ENCODE results near the gene PI4KA. TPM values are rescaled to one million over a fixed set of nuclear protein-coding genes. Genes with fewer than 3 reads are reported as not detected.
A peak's percentile ranks its signal among the peaks of the same experiment; 100 is the strongest.

Gene PI4KA
- total RNA-seq, 2 donors from 2014 or later = 72.1 to 96.0 TPM

- ATAC-seq (replicated peaks) = no peak
- Mint-ChIP-seq H3K36me3 (ENCODE audit: low read depth) (peaks cover 51% of the 10 kb centered on the region), H3K4me1 (peaks cover 6% of the 10 kb centered on the region), H3K27me3 (no peaks in the 10 kb centered on the region), H3K27ac (peak overlapping the region; percentile 47), H3K4me3 (no peak overlapping the region), H3K9me3 (no peaks in the 10 kb centered on the region)
Observed at GRCh38 chr22:20788627-20789344, 69.8 kb downstream of the PI4KA start.

DNA sequence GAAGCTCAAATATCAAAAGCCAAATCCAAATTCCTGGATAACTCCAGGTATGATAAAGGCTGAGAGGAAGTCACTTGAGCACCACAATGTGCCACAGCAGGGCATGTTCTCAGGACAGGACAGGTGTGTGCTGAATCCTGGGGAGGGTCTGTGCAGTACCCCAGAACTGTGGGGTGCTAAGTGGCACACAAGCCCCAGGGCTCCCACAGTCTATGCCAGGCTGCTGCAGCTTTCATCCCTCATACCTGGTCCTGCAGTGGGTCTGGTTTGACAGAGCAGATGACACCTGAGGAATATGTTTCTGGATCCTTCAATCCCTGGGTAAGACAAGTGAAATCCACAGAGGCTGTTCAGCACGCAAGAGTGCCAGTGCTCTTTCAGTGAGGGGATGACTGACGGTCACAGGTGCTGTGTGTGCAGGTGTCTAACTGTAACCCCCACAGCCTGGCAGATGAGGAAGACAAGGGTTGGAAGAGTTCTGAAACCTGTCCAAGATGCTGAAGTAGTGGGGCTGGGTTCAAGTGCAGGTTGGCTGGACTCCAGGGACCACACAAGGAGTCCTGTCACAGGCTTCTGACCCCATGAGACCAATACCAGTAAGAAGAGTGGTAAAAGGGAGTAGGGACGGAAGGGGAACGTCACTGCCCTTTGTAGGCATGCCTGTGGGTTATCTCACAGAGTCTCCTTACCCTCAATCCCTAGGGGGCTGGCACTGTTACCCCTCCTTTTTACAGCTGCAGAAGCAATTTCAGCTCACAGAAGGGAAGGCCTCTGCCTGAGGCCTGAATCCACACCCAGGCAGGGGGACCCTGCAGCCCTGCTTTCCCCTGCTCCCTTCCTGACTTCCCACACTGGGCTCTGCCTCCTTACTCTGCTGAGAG is 70.6 kb downstream of the PI4KA start:
- no peak for ATAC-seq (replicated peaks)
- Mint-ChIP-seq H3K4me3 (no peak overlapping the region), H3K36me3 (ENCODE audit: low read depth) (peaks cover 47% of the 10 kb centered on the region), H3K27ac (peak overlapping the region; percentile 47), H3K9me3 (no peaks in the 10 kb centered on the region), H3K4me1 (peaks cover 6% of the 10 kb centered on the region), H3K27me3 (no peaks in the 10 kb centered on the region)

- no peak overlapping the region for H3K27ac Mint-ChIP-seq
- no peaks in the 10 kb centered on the region for H3K27me3 Mint-ChIP-seq
- no peak overlapping the region for H3K4me3 Mint-ChIP-seq
- no peaks in the 10 kb centered on the region for H3K9me3 Mint-ChIP-seq
- H3K4me1 Mint-ChIP-seq = peaks cover 6% of the 10 kb centered on the region
- no peak for ATAC-seq (replicated peaks)
- H3K36me3 Mint-ChIP-seq (ENCODE audit: low read depth) = peaks cover 47% of the 10 kb centered on the region
Observed at GRCh38 chr22:20787223-20787622, 71.4 kb downstream of the PI4KA start.

- Mint-ChIP-seq H3K27ac (no peak overlapping the region), H3K27me3 (no peaks in the 10 kb centered on the region), H3K4me1 (peaks cover 10% of the 10 kb centered on the region), H3K9me3 (no peaks in the 10 kb centered on the region), H3K36me3 (ENCODE audit: low read depth) (peaks cover 46% of the 10 kb centered on the region), H3K4me3 (no peak overlapping the region)
- ATAC-seq (replicated peaks) = no peak
Observed at GRCh38 chr22:20786536-20786979, 72.1 kb downstream of the PI4KA start.

GRCh38 chr22:20786048-20786447 is 72.6 kb downstream of the PI4KA start:
- no peak overlapping the region for H3K27ac Mint-ChIP-seq
- no peaks in the 10 kb centered on the region for H3K27me3 Mint-ChIP-seq
- H3K9me3 Mint-ChIP-seq = no peaks in the 10 kb centered on the region
- no peak for ATAC-seq (replicated peaks)
- no peak overlapping the region for H3K4me3 Mint-ChIP-seq
- peaks cover 45% of the 10 kb centered on the region for H3K36me3 Mint-ChIP-seq (ENCODE audit: low read depth)
- H3K4me1 Mint-ChIP-seq = peaks cover 14% of the 10 kb centered on the region

GRCh38 chr22:20785415-20785814 is 73.2 kb downstream of the PI4KA start:
- Mint-ChIP-seq H3K27ac (no peak overlapping the region), H3K36me3 (ENCODE audit: low read depth) (peaks cover 39% of the 10 kb centered on the region), H3K27me3 (no peaks in the 10 kb centered on the region)

GRCh38 chr22:20783844-20784723 is 74.5 kb downstream of the PI4KA start:
- Mint-ChIP-seq H3K9me3 (no peaks in the 10 kb centered on the region), H3K4me3 (no peak overlapping the region), H3K4me1 (peaks cover 14% of the 10 kb centered on the region), H3K36me3 (ENCODE audit: low read depth) (peaks cover 44% of the 10 kb centered on the region), H3K27ac (peak overlapping the region; percentile 6), H3K27me3 (no peaks in the 10 kb centered on the region)
- no peak for ATAC-seq (replicated peaks)

More at GRCh38 chr22:20785415-20785814, 73.2 kb downstream of the PI4KA start:
- ATAC-seq (replicated peaks) = no peak
- Mint-ChIP-seq H3K4me3 (no peak overlapping the region), H3K9me3 (no peaks in the 10 kb centered on the region), H3K4me1 (peaks cover 14% of the 10 kb centered on the region)

DNA sequence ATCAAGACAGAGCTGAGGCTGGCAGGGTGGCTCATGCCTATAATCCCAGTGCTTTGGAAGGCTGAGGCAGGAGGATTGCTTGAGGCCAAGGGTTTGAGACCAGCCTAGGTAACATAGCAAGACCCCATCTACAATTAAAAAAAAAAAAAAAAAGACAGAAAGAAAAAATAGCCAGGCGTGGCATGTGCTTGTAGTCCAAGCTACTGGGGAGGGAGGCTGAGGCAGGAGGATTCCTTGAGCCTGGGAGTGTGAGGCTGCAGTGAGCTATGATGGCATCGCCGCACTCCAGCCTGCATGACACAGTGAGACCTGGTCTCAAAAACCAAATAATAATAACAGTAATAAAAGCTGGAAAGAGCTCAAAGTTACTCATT is 75.3 kb downstream of the PI4KA start:
- no peaks in the 10 kb centered on the region for H3K27me3 Mint-ChIP-seq
- H3K36me3 Mint-ChIP-seq (ENCODE audit: low read depth) = peaks cover 45% of the 10 kb centered on the region
- H3K4me1 Mint-ChIP-seq = peaks cover 14% of the 10 kb centered on the region
- H3K27ac Mint-ChIP-seq = peak overlapping the region; percentile 67
- no peak for ATAC-seq (replicated peaks)
- no peaks in the 10 kb centered on the region for H3K9me3 Mint-ChIP-seq
- no peak overlapping the region for H3K4me3 Mint-ChIP-seq

DNA sequence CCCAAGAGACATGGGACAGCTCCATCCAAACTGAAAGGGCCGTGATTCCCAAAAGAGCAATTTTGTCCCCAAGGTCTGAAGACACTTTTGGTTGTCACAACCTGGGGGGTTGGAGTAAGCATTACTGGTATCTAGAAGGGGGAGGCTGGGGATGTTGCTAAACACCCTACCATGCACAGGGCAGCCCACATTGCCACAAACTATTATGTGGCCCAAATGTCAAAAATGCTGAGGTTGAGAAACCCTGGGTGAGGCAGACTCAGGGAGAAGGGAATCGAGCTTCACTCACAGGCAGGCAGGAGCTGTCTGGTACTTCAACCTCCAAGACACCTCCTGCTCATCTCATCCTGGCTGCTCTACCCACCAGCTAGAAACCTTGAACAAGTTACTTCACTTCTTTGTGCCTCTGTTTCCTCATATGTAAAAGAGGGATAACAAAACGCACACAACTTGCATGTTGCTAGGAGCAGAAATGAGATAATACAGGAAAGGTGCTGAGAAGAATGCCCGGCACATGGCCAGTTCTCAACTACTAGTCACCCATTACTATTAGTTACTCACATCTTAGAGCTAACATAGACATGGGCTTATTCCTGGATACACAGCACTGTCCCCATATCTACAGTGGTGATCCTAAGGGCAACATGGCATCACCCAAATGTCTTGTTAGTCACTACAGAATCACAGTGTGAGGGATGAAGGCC is 75.9 kb downstream of the PI4KA start:
- Mint-ChIP-seq H3K4me3 (no peak overlapping the region), H3K27me3 (no peaks in the 10 kb centered on the region), H3K27ac (peak overlapping the region; percentile 67), H3K9me3 (no peaks in the 10 kb centered on the region), H3K36me3 (ENCODE audit: low read depth) (peaks cover 50% of the 10 kb centered on the region), H3K4me1 (peaks cover 14% of the 10 kb centered on the region)
- ATAC-seq (replicated peaks) = no peak

DNA sequence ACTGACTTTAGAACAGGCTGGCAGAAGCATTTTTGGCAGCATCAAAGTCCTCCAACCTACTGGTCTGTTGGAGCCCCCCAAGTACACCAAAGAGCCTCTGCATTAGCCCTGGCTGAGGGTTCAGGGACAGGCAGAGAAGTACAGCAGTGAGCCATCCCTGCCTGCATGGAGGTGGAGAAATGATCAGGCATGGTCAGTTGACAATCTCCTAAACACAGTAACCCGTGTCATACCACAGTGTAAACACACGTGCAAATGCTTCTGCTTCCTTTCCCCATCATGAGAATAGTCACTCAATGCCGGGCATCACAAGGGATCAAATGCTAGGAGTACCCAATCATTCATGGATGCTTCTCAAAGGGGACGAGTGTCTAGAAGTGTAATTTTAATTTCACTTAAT is 76.5 kb downstream of the PI4KA start:
- Mint-ChIP-seq H3K36me3 (ENCODE audit: low read depth) (peaks cover 56% of the 10 kb centered on the region), H3K27ac (peak overlapping the region; percentile 74), H3K9me3 (no peaks in the 10 kb centered on the region), H3K4me3 (peak overlapping the region; percentile 45), H3K4me1 (peaks cover 14% of the 10 kb centered on the region), H3K27me3 (no peaks in the 10 kb centered on the region)
- ATAC-seq (replicated peaks) = no peak

DNA sequence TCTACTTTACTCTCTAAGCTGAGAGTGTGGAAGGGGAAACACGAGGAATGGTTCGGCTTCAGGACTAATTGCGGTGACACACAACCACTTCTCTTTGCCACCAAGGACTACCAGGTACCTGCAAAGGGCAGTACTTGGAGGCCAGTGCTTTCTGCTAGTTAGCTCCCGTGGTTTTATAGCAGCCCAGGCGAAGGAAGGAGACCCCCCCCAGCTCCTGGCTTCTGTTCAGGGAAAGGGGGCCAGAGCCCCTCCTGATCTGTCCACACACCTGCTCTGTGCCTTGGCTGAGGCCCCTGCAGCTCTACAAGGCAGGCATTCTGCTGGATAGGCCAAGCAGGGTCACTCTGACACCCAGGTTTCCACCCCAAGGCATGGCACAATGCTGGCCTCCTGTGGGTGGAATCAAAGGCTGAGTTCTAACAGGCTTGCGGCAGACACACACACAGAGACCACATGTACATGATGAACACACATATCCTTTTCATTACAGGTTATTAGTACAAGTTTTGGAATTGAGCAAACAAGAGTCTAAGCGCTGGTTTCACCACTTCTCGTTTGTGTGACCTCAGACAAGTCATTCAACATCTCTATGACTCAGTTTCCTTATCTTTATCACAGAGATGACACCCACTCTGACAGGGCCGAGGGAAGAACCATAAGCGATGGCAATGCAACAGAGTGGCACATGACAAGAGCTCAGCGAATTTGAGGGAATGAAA is 77.2 kb downstream of the PI4KA start:
- H3K9me3 Mint-ChIP-seq = no peaks in the 10 kb centered on the region
- peaks cover 56% of the 10 kb centered on the region for H3K36me3 Mint-ChIP-seq (ENCODE audit: low read depth)
- peak overlapping the region; percentile 74 for H3K27ac Mint-ChIP-seq
- no peaks in the 10 kb centered on the region for H3K27me3 Mint-ChIP-seq
- peaks cover 14% of the 10 kb centered on the region for H3K4me1 Mint-ChIP-seq
- ATAC-seq (replicated peaks) = peak; percentile 93
- peak overlapping the region; percentile 45 for H3K4me3 Mint-ChIP-seq

- Mint-ChIP-seq H3K27ac (peak overlapping the region; percentile 63), H3K27me3 (no peaks in the 10 kb centered on the region), H3K4me1 (peaks cover 14% of the 10 kb centered on the region), H3K9me3 (no peaks in the 10 kb centered on the region), H3K36me3 (ENCODE audit: low read depth) (peaks cover 64% of the 10 kb centered on the region), H3K4me3 (no peak overlapping the region)
- no peak for ATAC-seq (replicated peaks)
Observed at GRCh38 chr22:20779818-20780158, 78.8 kb downstream of the PI4KA start.

GRCh38 chr22:20779014-20779817 is 79.4 kb downstream of the PI4KA start:
- Mint-ChIP-seq H3K36me3 (ENCODE audit: low read depth) (peaks cover 63% of the 10 kb centered on the region), H3K27ac (peak overlapping the region; percentile 63), H3K27me3 (no peaks in the 10 kb centered on the region), H3K4me1 (peaks cover 10% of the 10 kb centered on the region), H3K9me3 (no peaks in the 10 kb centered on the region), H3K4me3 (no peak overlapping the region)
- ATAC-seq (replicated peaks) = no peak
